Measurements from ENCODE around the gene VPS26B.
A peak's percentile ranks its signal among the peaks of the same experiment; 100 is the strongest.
"Not testable (repeated sequence)": the region's sequence is repeated elsewhere in the genome, so short reads cannot be mapped to it uniquely, and the experiment has no call there.

Gene VPS26B

DNA sequence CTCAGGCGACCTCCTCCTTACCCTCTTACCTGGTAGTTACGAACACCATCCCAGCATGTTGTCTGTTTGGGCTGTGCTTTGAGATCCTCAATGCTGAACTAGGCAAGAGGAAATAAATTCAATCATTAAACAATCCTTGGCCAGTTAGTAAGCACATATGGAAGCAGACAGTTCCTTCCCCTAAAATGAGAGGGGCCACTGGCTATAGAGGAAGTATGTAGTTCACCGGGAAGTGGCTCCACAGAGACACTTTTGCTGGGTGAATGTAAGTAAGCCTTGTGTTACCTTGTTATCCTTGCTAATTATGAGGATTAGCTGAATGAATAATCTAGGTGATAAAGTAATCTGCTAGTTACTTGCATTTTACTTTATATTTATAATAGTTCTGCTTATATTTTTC lies 25.8 kb downstream of the VPS26B start:
- no peak for TF ChIP-seq CTCF (conservative IDR thresholded peaks at IDR 0.05; ENCODE audit: low read length)
- DNase-seq (ENCODE audit: low read depth), result no peak
- H3K4me3 ChIP-seq (ENCODE audit: low read length), result no peak overlapping the region

GRCh38 chr11:134250675-134251074 lies 26.2 kb downstream of the VPS26B start:
- DNase-seq (ENCODE audit: low read depth), result no peak
- no peak for TF ChIP-seq CTCF (conservative IDR thresholded peaks at IDR 0.05; ENCODE audit: low read length)
- H3K4me3 ChIP-seq (ENCODE audit: low read length), result no peak overlapping the region

DNA sequence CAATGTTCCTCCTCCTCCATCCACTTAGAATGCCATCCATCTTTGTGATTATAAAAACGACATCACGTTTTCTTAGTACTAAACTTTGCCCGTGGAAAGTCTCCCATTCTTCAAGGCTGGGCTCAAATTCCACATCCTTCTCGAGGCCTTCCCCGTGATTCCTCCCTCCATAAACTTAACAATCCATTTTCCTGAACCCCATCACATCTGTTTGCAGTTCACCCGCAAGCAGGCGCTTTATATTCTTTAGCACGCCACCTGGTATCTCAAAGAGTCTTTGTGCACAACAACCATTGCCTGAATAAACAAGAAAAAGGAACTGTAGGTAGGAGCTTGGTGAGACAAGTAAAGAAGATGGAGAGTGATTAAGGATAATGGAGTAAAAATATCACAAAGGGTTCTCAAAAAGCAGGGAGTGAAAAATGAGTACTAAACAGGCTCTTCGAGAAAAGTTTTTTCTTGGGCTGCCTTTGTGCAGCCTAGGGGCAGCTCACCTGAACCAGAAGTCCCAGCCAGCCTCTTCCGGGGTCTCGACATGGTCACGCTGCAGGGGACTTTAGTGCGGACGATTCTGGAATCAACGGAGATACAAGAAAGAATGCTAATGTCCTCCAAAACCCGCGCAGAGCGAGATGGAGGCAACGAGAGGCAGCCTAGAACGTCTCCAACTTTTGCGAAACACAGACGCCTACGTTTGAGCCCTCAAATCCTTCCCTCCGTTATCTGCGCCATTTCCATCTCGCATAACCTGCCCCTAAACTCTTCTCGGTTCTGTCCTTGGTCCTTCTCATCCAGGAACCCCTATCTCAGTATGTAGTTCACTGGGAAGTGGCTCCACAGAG lies 28.1 kb downstream of the VPS26B start:
- no peak for TF ChIP-seq CTCF (conservative IDR thresholded peaks at IDR 0.05; ENCODE audit: low read length)
- peak; percentile 47 for DNase-seq (ENCODE audit: low read depth)
- H3K4me3 ChIP-seq (ENCODE audit: low read length), result peak overlapping the region; percentile 93

DNA sequence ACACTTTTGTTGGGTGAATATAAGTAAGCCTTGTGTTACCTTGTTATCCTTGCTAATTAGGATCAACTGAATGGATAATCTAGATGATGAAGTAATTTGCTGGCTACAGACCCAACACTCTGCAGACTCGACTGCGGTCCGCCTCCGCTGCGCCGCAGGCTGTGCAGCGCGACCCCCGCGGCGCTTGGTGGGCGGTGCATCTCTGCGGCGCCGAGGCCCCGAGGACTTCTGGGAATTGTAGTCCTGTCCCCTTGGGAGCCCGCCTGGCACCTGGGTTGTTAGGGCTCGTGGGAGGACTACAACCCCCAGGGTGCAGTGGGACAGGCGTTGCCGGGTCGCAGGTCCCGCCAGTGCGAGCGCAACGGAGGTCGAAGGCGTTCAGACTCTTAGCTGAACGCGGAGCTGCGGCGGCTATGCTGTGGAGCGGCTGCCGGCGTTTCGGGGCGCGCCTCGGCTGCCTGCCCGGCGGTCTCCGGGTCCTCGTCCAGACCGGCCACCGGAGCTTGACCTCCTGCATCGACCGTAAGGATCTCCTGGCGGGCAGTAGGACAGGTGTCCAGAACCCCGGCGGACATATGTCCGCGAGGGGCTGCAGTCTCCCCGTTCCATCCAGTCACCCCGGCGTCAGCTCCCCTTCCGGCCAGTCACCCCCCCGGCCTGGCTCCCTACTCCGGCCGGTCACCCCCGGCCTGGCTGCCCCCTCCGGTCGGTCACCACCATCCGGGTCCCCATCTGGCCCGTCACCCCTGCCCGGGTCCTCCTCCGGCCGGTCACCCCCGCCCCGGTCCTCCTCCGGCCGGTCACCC lies 28.9 kb downstream of the VPS26B start, which contains the start of the genes ACAD8 and THYN1:
TSS of gene ACAD8 (plus strand) at position 381 of the 806 bp plus-strand sequence. CDS start at position 414, 33 bp downstream.
TSS of gene THYN1 (minus strand) at position 165 of the 806 bp plus-strand sequence. CDS start 470 bp downstream, outside the sequence.
- peak; percentile 94 for DNase-seq (ENCODE audit: low read depth)
- peak; percentile 22 for TF ChIP-seq CTCF (conservative IDR thresholded peaks at IDR 0.05; ENCODE audit: low read length)
- H3K4me3 ChIP-seq (ENCODE audit: low read length), result peak within 1 kb of the TSS; percentile 93

- no peak for DNase-seq (ENCODE audit: low read depth)
- H3K4me3 ChIP-seq (ENCODE audit: low read length), result peak overlapping the region; percentile 93
- no peak for TF ChIP-seq CTCF (conservative IDR thresholded peaks at IDR 0.05; ENCODE audit: low read length)
Observed at GRCh38 chr11:134254433-134255183, 30.1 kb downstream of the VPS26B start.

GRCh38 chr11:134255184-134255561 lies 30.7 kb downstream of the VPS26B start:
- H3K4me3 ChIP-seq (ENCODE audit: low read length); DNase-seq (ENCODE audit: low read depth): not testable (repeated sequence)

DNA sequence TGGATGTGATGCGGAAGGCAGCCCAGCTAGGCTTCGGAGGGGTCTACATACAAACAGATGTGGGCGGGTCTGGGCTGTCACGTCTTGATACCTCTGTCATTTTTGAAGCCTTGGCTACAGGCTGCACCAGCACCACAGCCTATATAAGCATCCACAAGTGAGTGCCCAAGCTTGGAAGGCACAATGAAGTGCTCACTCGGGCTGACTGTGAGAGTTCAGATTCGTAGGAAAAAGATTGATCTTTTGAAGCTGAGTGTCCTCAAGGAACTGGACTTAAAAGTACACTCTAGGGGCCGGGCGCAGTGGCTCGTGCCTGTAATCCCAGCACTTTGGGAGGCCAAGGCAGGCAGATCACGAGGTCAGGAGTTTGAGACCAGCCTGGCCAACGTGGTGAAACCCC lies 32.6 kb downstream of the VPS26B start:
- DNase-seq (ENCODE audit: low read depth), result no peak
- no peak overlapping the region for H3K4me3 ChIP-seq (ENCODE audit: low read length)
- no peak for TF ChIP-seq CTCF (conservative IDR thresholded peaks at IDR 0.05; ENCODE audit: low read length)

Measured in AG10803 (cell line).